GM23338 (cell line): ENCODE measurements around the gene CHRNB2.

ENCODE experiments used
- CREB1 ChIP-seq: fragments of 250-450 bp; sonication (Bioruptor Pico); IDR thresholded peaks from 2 replicates; pipeline ENCODE4 v1.5.0; 2020; ENCODE audit warnings: low read depth, mild to moderate bottlenecking, moderate library complexity
- CTCF ChIP-seq, 2 experiments: fragments of 200-600 bp in 1 of 2; sonication (generic) in 1 of 2; conservative IDR thresholded peaks; 2 replicates each; pipeline versions ENCODE4 v1.5.1 to v1.6.1; 2016 to 2017; ENCODE audit warnings: antibody characterized with exemption in 2 of 2, low read depth in 2 of 2, mild to moderate bottlenecking in 2 of 2, moderate library complexity in 1 of 2
- EZH2 ChIP-seq: fragments of 200-600 bp; sonication (generic); IDR thresholded peaks from one replicate; pipeline ENCODE4 v1.8.0; 2017; ENCODE audit warnings: antibody characterized with exemption, mild to moderate bottlenecking, low read depth; ENCODE audit not compliant: unreplicated experiment
- EZH2phosphoT487 ChIP-seq: fragments of 200-600 bp; sonication (generic); IDR thresholded peaks from one replicate; pipeline ENCODE4 v1.8.1; 2018; ENCODE audit warnings: antibody characterized with exemption; ENCODE audit not compliant: unreplicated experiment
- JUNB ChIP-seq: IDR thresholded peaks from one replicate; pipeline ENCODE4 v1.6.1; 2016; ENCODE audit warnings: antibody characterized with exemption; ENCODE audit not compliant: unreplicated experiment
- POLR2AphosphoS5 ChIP-seq: IDR thresholded peaks from 2 replicates; pipeline ENCODE4 v1.6.1; 2016; ENCODE audit warnings: antibody characterized with exemption, low read depth
- TF ChIP-seq, protein P1 (sequence below): IDR thresholded peaks from one replicate; pipeline ENCODE4 v1.6.1; 2018; ENCODE audit warnings: antibody characterized with exemption; ENCODE audit not compliant: unreplicated experiment

DNA sequence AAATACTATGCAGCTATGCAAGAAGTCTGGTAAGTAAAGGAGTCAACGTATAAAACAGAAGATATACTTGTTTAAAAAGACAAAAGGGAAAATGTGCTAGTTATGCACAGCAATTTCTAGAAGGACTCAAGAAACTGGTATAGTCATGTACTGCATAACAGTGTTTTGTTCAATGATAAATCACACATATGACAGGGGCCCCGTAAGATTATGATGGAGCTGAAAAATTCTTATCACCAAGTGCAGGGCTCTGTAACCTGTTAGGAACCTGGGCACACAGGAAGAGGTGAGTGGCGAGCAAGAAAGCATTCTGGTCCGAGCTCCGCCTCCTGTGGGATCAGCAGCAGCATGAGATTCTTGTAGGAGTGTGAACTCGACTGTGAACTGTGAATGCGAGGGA lies 27.2 kb downstream of the CHRNB2 start:
- TF ChIP-seq POLR2AphosphoS5, result no peak
- no peak for TF ChIP-seq CTCF (conservative IDR thresholded peaks at IDR 0.05; ENCODE audit: low read depth in 2 of 2)
- TF ChIP-seq JUNB, result no peak
- no peak for TF ChIP-seq EZH2
- TF ChIP-seq CREB1 (CRISPR knock-in tag), result no peak
- TF ChIP-seq, protein P1, sequence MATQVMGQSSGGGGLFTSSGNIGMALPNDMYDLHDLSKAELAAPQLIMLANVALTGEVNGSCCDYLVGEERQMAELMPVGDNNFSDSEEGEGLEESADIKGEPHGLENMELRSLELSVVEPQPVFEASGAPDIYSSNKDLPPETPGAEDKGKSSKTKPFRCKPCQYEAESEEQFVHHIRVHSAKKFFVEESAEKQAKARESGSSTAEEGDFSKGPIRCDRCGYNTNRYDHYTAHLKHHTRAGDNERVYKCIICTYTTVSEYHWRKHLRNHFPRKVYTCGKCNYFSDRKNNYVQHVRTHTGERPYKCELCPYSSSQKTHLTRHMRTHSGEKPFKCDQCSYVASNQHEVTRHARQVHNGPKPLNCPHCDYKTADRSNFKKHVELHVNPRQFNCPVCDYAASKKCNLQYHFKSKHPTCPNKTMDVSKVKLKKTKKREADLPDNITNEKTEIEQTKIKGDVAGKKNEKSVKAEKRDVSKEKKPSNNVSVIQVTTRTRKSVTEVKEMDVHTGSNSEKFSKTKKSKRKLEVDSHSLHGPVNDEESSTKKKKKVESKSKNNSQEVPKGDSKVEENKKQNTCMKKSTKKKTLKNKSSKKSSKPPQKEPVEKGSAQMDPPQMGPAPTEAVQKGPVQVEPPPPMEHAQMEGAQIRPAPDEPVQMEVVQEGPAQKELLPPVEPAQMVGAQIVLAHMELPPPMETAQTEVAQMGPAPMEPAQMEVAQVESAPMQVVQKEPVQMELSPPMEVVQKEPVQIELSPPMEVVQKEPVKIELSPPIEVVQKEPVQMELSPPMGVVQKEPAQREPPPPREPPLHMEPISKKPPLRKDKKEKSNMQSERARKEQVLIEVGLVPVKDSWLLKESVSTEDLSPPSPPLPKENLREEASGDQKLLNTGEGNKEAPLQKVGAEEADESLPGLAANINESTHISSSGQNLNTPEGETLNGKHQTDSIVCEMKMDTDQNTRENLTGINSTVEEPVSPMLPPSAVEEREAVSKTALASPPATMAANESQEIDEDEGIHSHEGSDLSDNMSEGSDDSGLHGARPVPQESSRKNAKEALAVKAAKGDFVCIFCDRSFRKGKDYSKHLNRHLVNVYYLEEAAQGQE, result no peak
- no peak for TF ChIP-seq EZH2phosphoT487
